ENCODE data around the gene DPYD.

The DPYD gene

GRCh38 chr1:97123717-97124431, 797.0 kb downstream of the DPYD start:
- no peak for DNase-seq

- no peak for DNase-seq
Observed at GRCh38 chr1:97120806-97121205, 800.0 kb downstream of the DPYD start.

GRCh38 chr1:97119260-97120158, 801.3 kb downstream of the DPYD start:
- no peak for DNase-seq

GRCh38 chr1:97114842-97115241, 806.0 kb downstream of the DPYD start:
- no peak for DNase-seq

- no peak for DNase-seq
Observed at GRCh38 chr1:97112442-97112841, 808.4 kb downstream of the DPYD start.

- DNase-seq = peak; percentile 58
Observed at GRCh38 chr1:97108179-97108578, 812.7 kb downstream of the DPYD start.

- peak; percentile 91 for DNase-seq
Observed at GRCh38 chr1:97105531-97105930, 815.3 kb downstream of the DPYD start.

GRCh38 chr1:97101509-97101908, 819.3 kb downstream of the DPYD start:
- DNase-seq = no peak

GRCh38 chr1:97097404-97097925, 823.4 kb downstream of the DPYD start:
- DNase-seq = no peak

GRCh38 chr1:97095764-97096163, 825.1 kb downstream of the DPYD start:
- no peak for DNase-seq

GRCh38 chr1:97094247-97094972, 826.4 kb downstream of the DPYD start:
- peak; percentile 72 for DNase-seq

- peak; percentile 50 for DNase-seq
Observed at GRCh38 chr1:97093741-97094140, 827.1 kb downstream of the DPYD start.

- no peak for DNase-seq
Observed at GRCh38 chr1:97092824-97093223, 828.0 kb downstream of the DPYD start.

- no peak for DNase-seq
Observed at GRCh38 chr1:97091679-97092078, 829.2 kb downstream of the DPYD start.

- no peak for DNase-seq
Observed at GRCh38 chr1:97091263-97091662, 829.6 kb downstream of the DPYD start.

- DNase-seq = no peak
Observed at GRCh38 chr1:97090725-97091124, 830.1 kb downstream of the DPYD start.

- DNase-seq = no peak
Observed at GRCh38 chr1:97089173-97089572, 831.7 kb downstream of the DPYD start.

GRCh38 chr1:97088391-97088790, 832.4 kb downstream of the DPYD start:
- no peak for DNase-seq

GRCh38 chr1:97084546-97084945, 836.3 kb downstream of the DPYD start:
- DNase-seq = peak; percentile 68

GRCh38 chr1:97082160-97082848, 838.5 kb downstream of the DPYD start:
- DNase-seq = no peak

GRCh38 chr1:97078872-97079271, 842.0 kb downstream of the DPYD start:
- no peak for DNase-seq

GRCh38 chr1:97077221-97077620, 843.6 kb downstream of the DPYD start:
- DNase-seq = no peak

Measured in fibroblast of skin of scalp (primary cell).